ENCODE measurements around the gene PLEKHG4B. TPM values are rescaled to one million over a fixed set of nuclear protein-coding genes. Genes with fewer than 3 reads are reported as not detected.

PLEKHG4B gene
- total and polyA plus RNA-seq, 2 of the 8 experiments (the other 6 are each of a cell fraction or from before 2014, with no cell fraction given), result 31.1 to 43.6 TPM

- no peak for TF ChIP-seq BACH1 (IDR thresholded peaks at IDR 0.05; ENCODE audit: low read length)
- TF ChIP-seq EP300 (IDR thresholded peaks at IDR 0.05; ENCODE audit: borderline replicate concordance in 1 of 2, low read depth in 2 of 2, low read length in 2 of 2), result no peak
- TF ChIP-seq KDM5A (IDR thresholded peaks at IDR 0.05; ENCODE audit: low read length), result no peak
- no peak for TF ChIP-seq JUND (IDR thresholded peaks at IDR 0.05; ENCODE audit: low read length)
- TF ChIP-seq CBX8 (IDR thresholded peaks at IDR 0.05; ENCODE audit: borderline replicate concordance, low read depth, low read length), result no peak
- no peak for TF ChIP-seq CTCF (IDR thresholded peaks at IDR 0.05; ENCODE audit: control extremely low read depth in 1 of 3, insufficient read depth in 1 of 3, low read depth in 1 of 3, low read length in 3 of 3)
- TF ChIP-seq SIX5 (IDR thresholded peaks at IDR 0.05; ENCODE audit: low read depth, low read length), result no peak
Measured at GRCh38 chr5:111171-111570, 19.2 kb downstream of the PLEKHG4B start (continued).
